ENCODE results near the gene PIK3R3. TPM values are rescaled to one million over a fixed set of nuclear protein-coding genes. Genes with fewer than 3 reads are reported as not detected.

PIK3R3 gene
- total RNA-seq, 1 donor, result 14.2 TPM

DNA sequence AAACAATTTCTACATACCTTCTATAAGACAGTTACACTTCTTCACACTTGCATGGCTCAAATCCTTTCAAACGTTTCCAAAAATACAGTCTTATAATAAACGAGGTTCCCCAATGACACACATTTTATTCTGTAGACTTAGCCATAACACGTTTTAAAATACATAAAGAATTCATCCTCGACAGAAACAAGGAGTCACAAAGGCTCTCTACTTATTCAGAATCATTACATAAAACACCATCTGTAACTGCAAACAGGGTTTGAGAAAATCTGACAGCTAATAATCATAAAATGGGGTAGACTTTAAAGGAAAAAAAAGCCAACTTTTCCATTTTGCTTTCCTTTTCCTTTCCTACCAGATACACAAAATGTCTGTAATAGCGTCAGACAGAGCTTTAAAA, 1.8 kb downstream of the PIK3R3 start:
- H3K4me3 ChIP-seq (ENCODE audit: low read depth, low read length), result peak overlapping the region; percentile 76
- no peak for DNase-seq (ENCODE audit: low read depth)
- no peak for TF ChIP-seq CTCF (IDR thresholded peaks at IDR 0.05; ENCODE audit: insufficient read depth, low read depth, low read length)

GRCh38 chr1:46130121-46130520, 2.3 kb downstream of the PIK3R3 start:
- no peak for TF ChIP-seq CTCF (IDR thresholded peaks at IDR 0.05; ENCODE audit: insufficient read depth, low read depth, low read length)
- DNase-seq (ENCODE audit: low read depth), result no peak
- peak overlapping the region; percentile 76 for H3K4me3 ChIP-seq (ENCODE audit: low read depth, low read length)

- no peak for TF ChIP-seq CTCF (IDR thresholded peaks at IDR 0.05; ENCODE audit: insufficient read depth, low read depth, low read length)
- peak; percentile 57 for DNase-seq (ENCODE audit: low read depth)
These were observed 4.1 kb downstream of the PIK3R3 start for GRCh38 chr1:46128344-46128743.

DNA sequence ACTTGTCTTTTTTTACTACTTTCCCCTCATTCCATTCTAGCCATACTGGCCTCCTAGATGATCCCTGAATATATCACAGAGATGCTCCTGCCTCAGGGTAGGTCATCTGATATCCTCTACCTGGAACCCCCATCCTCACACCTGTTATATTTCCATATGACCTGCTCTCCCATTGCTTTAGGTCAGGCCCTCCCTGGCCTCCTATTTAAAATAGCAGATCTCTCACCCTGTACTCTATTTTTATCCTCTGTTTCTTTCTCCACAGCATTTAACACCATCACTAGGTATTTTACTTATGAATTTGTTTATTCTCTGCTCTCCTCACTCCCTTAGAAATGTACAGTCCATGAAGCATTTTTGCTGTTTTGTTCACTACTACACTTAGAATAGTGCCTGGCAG, 13.6 kb downstream of the PIK3R3 start:
- DNase-seq (ENCODE audit: low read depth), result no peak
- no peak for TF ChIP-seq CTCF (IDR thresholded peaks at IDR 0.05; ENCODE audit: insufficient read depth, low read depth, low read length)
- H3K4me3 ChIP-seq (ENCODE audit: low read depth, low read length), result no peak overlapping the region

More at GRCh38 chr1:46128344-46128743, 4.1 kb downstream of the PIK3R3 start:
- H3K4me3 ChIP-seq (ENCODE audit: low read depth, low read length), result no peak overlapping the region

- DNase-seq (ENCODE audit: low read depth), result no peak
- TF ChIP-seq CTCF (IDR thresholded peaks at IDR 0.05; ENCODE audit: insufficient read depth, low read depth, low read length), result no peak
- H3K4me3 ChIP-seq (ENCODE audit: low read depth, low read length), result no peak overlapping the region
These were observed 14.5 kb downstream of the PIK3R3 start for GRCh38 chr1:46117810-46118494.

- TF ChIP-seq CTCF (IDR thresholded peaks at IDR 0.05; ENCODE audit: insufficient read depth, low read depth, low read length), result no peak
- H3K4me3 ChIP-seq (ENCODE audit: low read depth, low read length), result no peak overlapping the region
- no peak for DNase-seq (ENCODE audit: low read depth)
These were observed 17.4 kb downstream of the PIK3R3 start for GRCh38 chr1:46114925-46115603.
